Panc1 (cell line): ENCODE measurements around the gene HNRNPA3. TPM values are rescaled to one million over a fixed set of nuclear protein-coding genes. Genes with fewer than 3 reads are reported as not detected.

Source experiments
- ATAC-seq: fragments of 200-7000 bp; cut with Tn5 transposase; 2 replicates; pipeline ENCODE4 v1.9.1; 2020; ENCODE audit warnings: mild to moderate bottlenecking, moderate library complexity
- BruUV-seq: library from RNA; stranded (reverse); fragments of 400-500 nt; replicated peaks from 2 replicates; lab custom pipeline; 2021; lab: Mats Ljungman, UMichigan
- CTCF ChIA-PET: fragments of 300-600 bp; sonication (Branson Sonifier 250); formaldehyde crosslinking; loops from one replicate; lab custom pipeline; 2022; ENCODE audit warnings: antibody characterized with exemption; lab: Charles Lee
- POLR2A ChIA-PET: fragments of 300-600 bp; sonication (Branson Sonifier 250); formaldehyde crosslinking; loops from one replicate; lab custom pipeline; 2022; ENCODE audit warnings: antibody characterized with exemption; lab: Charles Lee
- DNase-seq: peaks from one replicate; pipeline ENCODE4 v3.0.0-alpha.2; 2010; ENCODE audit warnings: low read depth, low spot score
- H3K27ac ChIP-seq: 2 replicates; pipeline ENCODE4 v1.5.1; 2011; ENCODE audit warnings: mild to moderate bottlenecking, low read length, inconsistent platforms
- H3K27me3 ChIP-seq: fragments of 200-500 bp; sonication (Bioruptor generic); 2 replicates; pipeline ENCODE4 v1.6.0; 2014; ENCODE audit warnings: low read length, inconsistent platforms; ENCODE audit not compliant: control insufficient read depth, insufficient read depth
- H3K36me3 ChIP-seq: fragments of 200-500 bp; sonication (Bioruptor generic); 2 replicates; pipeline ENCODE4 v1.5.1; 2014; ENCODE audit warnings: inconsistent platforms, mild to moderate bottlenecking, low read length, moderate library complexity; ENCODE audit not compliant: control insufficient read depth, insufficient read depth
- H3K4me1 ChIP-seq: 2 replicates; pipeline ENCODE4 v1.5.1; 2011; ENCODE audit warnings: inconsistent platforms, mild to moderate bottlenecking, low read length, moderate library complexity; ENCODE audit not compliant: control insufficient read depth, insufficient read depth
- H3K4me3 ChIP-seq, 2 experiments: 2 replicates each; pipeline ENCODE4 v1.5.1; 2011 to 2012; ENCODE audit warnings: low read depth in 2 of 2, low read length in 2 of 2, mild to moderate bottlenecking in 2 of 2, inconsistent platforms in 1 of 2, moderate library complexity in 1 of 2
- H3K9me3 ChIP-seq: fragments of 200-500 bp; sonication (Bioruptor generic); 2 replicates; pipeline ENCODE4 v1.5.1; 2014; ENCODE audit warnings: low read depth, mild to moderate bottlenecking, inconsistent platforms, low read length, moderate library complexity; ENCODE audit not compliant: control insufficient read depth, insufficient read depth
- CTCF ChIP-seq: fragments of 450-650 bp; IDR thresholded peaks from 2 replicates; pipeline ENCODE4 v1.5.1; 2017; ENCODE audit warnings: mild to moderate bottlenecking
- POLR2AphosphoS5 ChIP-seq: IDR thresholded peaks from 2 replicates; pipeline ENCODE4 v1.6.1; 2012; ENCODE audit warnings: mild to moderate bottlenecking, low read depth, low read length, moderate library complexity
- REST ChIP-seq, 2 experiments: IDR thresholded peaks; 2 replicates each; pipeline ENCODE4 v1.6.1; 2011 to 2012; ENCODE audit warnings: low read depth in 2 of 2, control low read depth in 1 of 2, low read length in 1 of 2, mild to moderate bottlenecking in 1 of 2, moderate library complexity in 1 of 2; ENCODE audit not compliant: insufficient read depth in 1 of 2
- SIN3A ChIP-seq: IDR thresholded peaks from 2 replicates; pipeline ENCODE4 v1.6.1; 2012; ENCODE audit warnings: low read depth, mild to moderate bottlenecking, low read length, moderate library complexity, borderline replicate concordance; ENCODE audit not compliant: insufficient read depth
- TCF7L2 ChIP-seq: IDR thresholded peaks from 2 replicates; pipeline ENCODE4 v1.6.1; 2011; ENCODE audit warnings: mild to moderate bottlenecking, low read depth, low read length, inconsistent platforms
- in situ Hi-C: cut with HindIII; loops from 2 replicates; pipeline ENCODE4 v1.10.0; 2016; ENCODE audit warnings: low sequenced_read_pairs, low pct_unique_long_range_greater_than_20kb
- intact Hi-C: fragments of 100-400 bp; cut with micrococcal nuclease; formaldehyde crosslinking; loops from one replicate; pipeline ENCODE4 v1.10.0; 2022; ENCODE audit not compliant: unreplicated experiment
- total RNA-seq: library from RNA; stranded (reverse); gene quantifications from one replicate; pipeline ENCODE4 v1.2.1, GENCODE V29; 2021; ENCODE audit not compliant: unreplicated experiment

Gene HNRNPA3
- total RNA-seq, 1 experiment from 2014 or later, result 228 TPM

DNA sequence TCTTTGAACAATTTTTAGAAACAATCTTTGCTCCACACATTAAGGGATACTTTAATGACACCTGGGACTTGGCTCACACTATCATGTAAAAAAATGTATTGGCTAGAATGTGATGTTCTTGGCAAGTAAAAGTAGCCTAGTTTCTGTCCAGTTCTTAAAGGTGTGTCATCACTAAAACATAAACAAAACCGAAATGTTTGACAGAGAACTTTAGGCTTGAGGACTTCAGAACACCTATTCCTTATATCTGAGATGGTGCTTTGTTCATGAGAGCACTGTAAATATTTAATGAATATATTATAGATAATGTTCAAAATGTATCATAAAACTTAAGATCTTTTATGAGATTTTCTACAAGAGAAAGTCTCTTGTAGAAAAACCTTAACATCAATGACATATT lies 19.8 kb upstream of the HNRNPA3 start:
- DNase-seq (no peak), ATAC-seq (no peak)
- ChIA-PET CTCF (no interaction called here), POLR2A (no interaction called here)
- intact Hi-C loops (no loop called here), in situ Hi-C loops (no loop called here)
- H3K27me3 ChIP-seq, result no peaks in the 10 kb centered on the region
- no peak overlapping the region for H3K4me3 ChIP-seq
- TF ChIP-seq POLR2AphosphoS5, result no peak
- TF ChIP-seq SIN3A, result no peak
- TF ChIP-seq TCF7L2, result no peak
- no peak for TF ChIP-seq REST (IDR thresholded peaks at IDR 0.05; ENCODE audit: insufficient read depth in 1 of 2, low read depth in 2 of 2, low read length in 1 of 2)
- TF ChIP-seq CTCF, result no peak
- H3K36me3 ChIP-seq, result no peaks in the 10 kb centered on the region
- no TSS peak for BruUV-seq
- no peak overlapping the region for H3K27ac ChIP-seq
- no peaks in the 10 kb centered on the region for H3K9me3 ChIP-seq
- H3K4me1 ChIP-seq, result no peaks in the 10 kb centered on the region; the same call in 1 of the 2 replicates

DNA sequence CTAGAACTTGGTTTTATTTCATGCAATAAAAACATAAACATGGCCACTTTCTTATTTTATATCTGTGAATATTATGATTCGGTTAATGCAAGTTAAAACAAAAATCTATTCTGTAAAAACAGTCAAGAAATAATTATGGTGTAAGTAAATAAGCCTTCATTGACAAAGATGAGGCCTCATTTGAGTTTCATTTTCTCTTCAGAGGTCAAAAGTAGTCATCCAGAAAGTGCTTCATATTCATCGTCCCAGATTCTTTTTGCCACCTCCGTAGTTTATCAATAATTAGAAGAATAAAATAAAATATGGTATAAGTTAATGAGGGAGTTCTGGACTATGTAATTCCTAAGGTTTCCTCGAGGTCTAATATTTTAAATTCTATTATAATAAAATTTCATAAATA lies 19.4 kb upstream of the HNRNPA3 start:
- Histone ChIP-seq H3K9me3 (no peaks in the 10 kb centered on the region), H3K4me1 (no peaks in the 10 kb centered on the region; the same call in 1 of the 2 replicates), H3K36me3 (no peaks in the 10 kb centered on the region), H3K4me3 (no peak overlapping the region), H3K27ac (no peak overlapping the region), H3K27me3 (no peaks in the 10 kb centered on the region)
- intact Hi-C loops, result no loop called here
- DNase-seq (no peak), ATAC-seq (no peak)
- in situ Hi-C loops, result no loop called here
- ChIA-PET POLR2A (no interaction called here), CTCF (no interaction called here)
- TF ChIP-seq REST (IDR thresholded peaks at IDR 0.05; ENCODE audit: insufficient read depth in 1 of 2, low read depth in 2 of 2, low read length in 1 of 2), result no peak
- no peak for TF ChIP-seq CTCF
- no peak for TF ChIP-seq TCF7L2
- no peak for TF ChIP-seq SIN3A
- no peak for TF ChIP-seq POLR2AphosphoS5
- BruUV-seq, result no TSS peak
